Right ventricle myocardium superior (tissue), 1 donor: ENCODE data around the gene TMEM132D. TPM values are rescaled to one million over a fixed set of nuclear protein-coding genes. Genes with fewer than 3 reads are reported as not detected.

Experiments used
- ATAC-seq: fragments of 200-7000 bp; cut with Tn5 transposase; one replicate; pipeline ENCODE4 v1.9.1; 2020; ENCODE audit warnings: mild to moderate bottlenecking; ENCODE audit not compliant: poor library complexity
- DNase-seq: peaks from one replicate; pipeline ENCODE4 v3.0.0-alpha.2; 2020
- intact Hi-C: fragments of 100-400 bp; cut with DNase I; formaldehyde crosslinking; loops from one replicate; pipeline ENCODE4 v1.11.2; 2022
- total RNA-seq: library from RNA; stranded (reverse); fragmentation: NEBNext Ultra II Directional; extraction: Animal tissue kit (Norgen Biotek cat#: 25700); gene quantifications from one replicate; pipeline ENCODE4 v1.2.1, GENCODE V29; 2021
- donor health status: DM: no; HTN: yes; CAD: no; lungs with severe emphysema.

Gene TMEM132D
- total RNA-seq, 1 donor from 2014 or later: not detected

GRCh38 chr12:129459886-129460285, 443.9 kb downstream of the TMEM132D start:
- intact Hi-C loops: no loop called here
- DNase-seq (no peak), ATAC-seq (no peak)

GRCh38 chr12:129446696-129447095, 457.1 kb downstream of the TMEM132D start:
- intact Hi-C loops: no loop called here
- no peak for DNase-seq
- no peak for ATAC-seq

GRCh38 chr12:129440278-129440677, 463.5 kb downstream of the TMEM132D start:
- no peak for ATAC-seq
- intact Hi-C loops: no loop called here
- no peak for DNase-seq

- DNase-seq (no peak), ATAC-seq (no peak)
- intact Hi-C loops: no loop called here
Measured at GRCh38 chr12:129434790-129435189, 469.0 kb downstream of the TMEM132D start.

GRCh38 chr12:129428240-129428936, 475.4 kb downstream of the TMEM132D start:
- DNase-seq (no peak), ATAC-seq (no peak)
- intact Hi-C loops: no loop called here

GRCh38 chr12:129423041-129423580, 480.7 kb downstream of the TMEM132D start:
- DNase-seq (no peak), ATAC-seq (no peak)
- intact Hi-C loops: no loop called here

GRCh38 chr12:129413295-129413694, 490.5 kb downstream of the TMEM132D start:
- no peak for DNase-seq
- intact Hi-C loops: no loop called here
- no peak for ATAC-seq

GRCh38 chr12:129409281-129409680, 494.5 kb downstream of the TMEM132D start:
- DNase-seq (no peak), ATAC-seq (no peak)
- intact Hi-C loops: no loop called here

GRCh38 chr12:129404556-129404955, 499.3 kb downstream of the TMEM132D start:
- DNase-seq (no peak), ATAC-seq (no peak)
- intact Hi-C loops: no loop called here

- no peak for ATAC-seq
- DNase-seq: no peak
- intact Hi-C loops: no loop called here
Measured at GRCh38 chr12:129401572-129401971, 502.3 kb downstream of the TMEM132D start.

GRCh38 chr12:129394177-129394825, 509.5 kb downstream of the TMEM132D start:
- intact Hi-C loops: no loop called here
- no peak for DNase-seq
- no peak for ATAC-seq

GRCh38 chr12:129393357-129393937, 510.4 kb downstream of the TMEM132D start:
- intact Hi-C loops: no loop called here

GRCh38 chr12:129385637-129385990, 518.2 kb downstream of the TMEM132D start:
- ATAC-seq: no peak
- no peak for DNase-seq
- intact Hi-C loops: no loop called here

More at GRCh38 chr12:129393357-129393937, 510.4 kb downstream of the TMEM132D start:
- DNase-seq (no peak), ATAC-seq (no peak)

- ATAC-seq (no peak), DNase-seq (no peak)
- intact Hi-C loops: no loop called here
Measured at GRCh38 chr12:129383956-129384355, 519.9 kb downstream of the TMEM132D start.

GRCh38 chr12:129381715-129382114, 522.1 kb downstream of the TMEM132D start:
- intact Hi-C loops: no loop called here
- no peak for ATAC-seq
- no peak for DNase-seq

GRCh38 chr12:129379076-129379804, 524.6 kb downstream of the TMEM132D start:
- intact Hi-C loops: no loop called here
- ATAC-seq (no peak), DNase-seq (no peak)

GRCh38 chr12:129378496-129378895, 525.3 kb downstream of the TMEM132D start:
- intact Hi-C loops: no loop called here
- no peak for DNase-seq
- no peak for ATAC-seq

- intact Hi-C loops: no loop called here
- DNase-seq (no peak), ATAC-seq (no peak)
Measured at GRCh38 chr12:129373746-129374145, 530.1 kb downstream of the TMEM132D start.

GRCh38 chr12:129372876-129373275, 530.9 kb downstream of the TMEM132D start:
- ATAC-seq: no peak
- intact Hi-C loops: no loop called here
- DNase-seq: no peak
